IMR-90 (cell line): ENCODE data around the gene PLXNC1. TPM values are rescaled to one million over a fixed set of nuclear protein-coding genes. Genes with fewer than 3 reads are reported as not detected.
A peak's percentile ranks its signal among the peaks of the same experiment; 100 is the strongest.

Experiments used
- ATAC-seq: fragments of 200-7000 bp; cut with Tn5 transposase; 2 replicates; pipeline ENCODE4 v1.9.1; 2020; ENCODE audit warnings: low read depth, mild to moderate bottlenecking, moderate library complexity
- BruUV-seq: library from RNA; stranded (reverse); fragments of 400-500 nt; replicated peaks from 2 replicates; lab custom pipeline; 2021; lab: Mats Ljungman, UMichigan
- CTCF ChIA-PET: fragments of 300-600 bp; formaldehyde crosslinking; extraction: SDS; loops from one replicate; lab custom pipeline; 2021; ENCODE audit warnings: antibody characterized with exemption; lab: Yijun Ruan, JAX
- POLR2A ChIA-PET: fragments of 300-600 bp; sonication (Branson Sonifier 250); formaldehyde crosslinking; loops from one replicate; lab custom pipeline; 2022; ENCODE audit warnings: antibody characterized with exemption; ENCODE audit not compliant: unreplicated experiment; lab: Charles Lee
- DNase-seq: peaks from one replicate; pipeline ENCODE4 v3.0.0; 2013
- H2AFZ ChIP-seq: replicated peaks from 2 replicates; pipeline ENCODE3; 2013; ENCODE audit warnings: low read length, mild to moderate bottlenecking; ENCODE audit not compliant: poor library complexity
- H2AK5ac ChIP-seq: 2 replicates; pipeline ENCODE4 v1.6.1; 2013; ENCODE audit warnings: low read depth, low read length, inconsistent platforms
- H2AK9ac ChIP-seq: replicated peaks from 2 replicates; pipeline ENCODE3; 2013; ENCODE audit warnings: mild to moderate bottlenecking, low read depth, low read length, moderate library complexity; ENCODE audit not compliant: poor library complexity
- H2BK120ac ChIP-seq: 2 replicates; pipeline ENCODE4 v1.6.1; 2013; ENCODE audit warnings: low read depth, low read length, inconsistent platforms
- H2BK15ac ChIP-seq: 3 replicates; pipeline ENCODE4 v1.6.1; 2013; ENCODE audit warnings: low read depth, low read length, inconsistent platforms
- H2BK20ac ChIP-seq: 2 replicates; pipeline ENCODE4 v1.6.1; 2013; ENCODE audit warnings: low read depth, mild to moderate bottlenecking, inconsistent platforms, low read length, moderate library complexity
- H2BK5ac ChIP-seq: 2 replicates; pipeline ENCODE4 v1.6.1; 2013; ENCODE audit warnings: mild to moderate bottlenecking, low read depth, low read length, inconsistent platforms; ENCODE audit not compliant: poor library complexity, severe bottlenecking
- H3K14ac ChIP-seq: replicated peaks from 2 replicates; pipeline ENCODE4 v1.6.1; 2013; ENCODE audit warnings: low read depth, low read length, inconsistent platforms
- H3K18ac ChIP-seq: 2 replicates; pipeline ENCODE4 v1.6.1; 2013; ENCODE audit warnings: low read depth, low read length, control low read depth
- H3K23ac ChIP-seq: 2 replicates; pipeline ENCODE4 v1.6.1; 2013; ENCODE audit warnings: low read depth, low read length, inconsistent platforms
- H3K27ac ChIP-seq: 2 replicates; pipeline ENCODE4 v1.5.1; 2013; ENCODE audit warnings: mild to moderate bottlenecking, control low read depth, low read length; ENCODE audit not compliant: insufficient read depth
- H3K27me3 ChIP-seq: 2 replicates; pipeline ENCODE4 v1.6.1; 2013; ENCODE audit warnings: low read length; ENCODE audit not compliant: control insufficient read depth, insufficient read depth
- H3K36me3 ChIP-seq: 2 replicates; pipeline ENCODE4 v1.6.1; 2013; ENCODE audit warnings: low read length, mixed read lengths; ENCODE audit not compliant: control insufficient read depth, insufficient read depth
- H3K4ac ChIP-seq: 2 replicates; pipeline ENCODE4 v1.6.1; 2013; ENCODE audit warnings: low read depth, low read length, inconsistent platforms
- H3K4me1 ChIP-seq: 2 replicates; pipeline ENCODE4 v1.6.1; 2013; ENCODE audit warnings: low read length, mixed read lengths; ENCODE audit not compliant: control insufficient read depth, insufficient read depth
- H3K4me2 ChIP-seq: 2 replicates; pipeline ENCODE4 v1.6.1; 2013; ENCODE audit warnings: low read depth, mild to moderate bottlenecking, control low read depth, low read length, moderate library complexity
- H3K4me3 ChIP-seq: 2 replicates; pipeline ENCODE4 v1.5.1; 2013; ENCODE audit warnings: low read depth, mild to moderate bottlenecking, control low read depth, low read length, moderate library complexity; ENCODE audit not compliant: insufficient read depth
- H3K56ac ChIP-seq: 2 replicates; pipeline ENCODE4 v1.6.1; 2013; ENCODE audit warnings: low read length, inconsistent platforms; ENCODE audit not compliant: insufficient read depth; ENCODE audit errors: extremely low read depth
- H3K79me1 ChIP-seq, 2 experiments: 2 replicates each; pipeline ENCODE4 v1.6.1; 2013; ENCODE audit warnings: low read length in 2 of 2, inconsistent platforms in 1 of 2, low read depth in 1 of 2
- H3K9ac ChIP-seq: 2 replicates; pipeline ENCODE4 v1.6.1; 2013; ENCODE audit warnings: low read depth, low read length, control low read depth
- H3K9me1 ChIP-seq: 2 replicates; pipeline ENCODE4 v1.6.1; 2013; ENCODE audit warnings: low read length, inconsistent platforms; ENCODE audit not compliant: insufficient read depth
- H3K9me3 ChIP-seq: 2 replicates; pipeline ENCODE4 v1.6.1; 2013; ENCODE audit warnings: low read length; ENCODE audit not compliant: control insufficient read depth, insufficient read depth
- H4K20me1 ChIP-seq: 2 replicates; pipeline ENCODE4 v1.6.1; 2013; ENCODE audit warnings: low read length, inconsistent platforms; ENCODE audit not compliant: insufficient read depth
- H4K5ac ChIP-seq: 2 replicates; pipeline ENCODE4 v1.6.1; 2013; ENCODE audit warnings: mild to moderate bottlenecking, low read depth, low read length, control low read depth
- H4K8ac ChIP-seq, 2 experiments: 2 replicates each; pipeline ENCODE4 v1.6.1; 2013; ENCODE audit warnings: low read depth in 2 of 2, low read length in 2 of 2, control low read depth in 1 of 2, inconsistent platforms in 1 of 2
- H4K91ac ChIP-seq: 2 replicates; pipeline ENCODE4 v1.6.1; 2013; ENCODE audit warnings: low read depth, low read length, inconsistent platforms; ENCODE audit not compliant: insufficient read depth
- CEBPB ChIP-seq: IDR thresholded peaks from 2 replicates; pipeline ENCODE4 v1.6.1; 2012; ENCODE audit warnings: low read depth, low read length, improper control_type of control experiment
- NFE2L2 ChIP-seq: fragments of 150-350 bp; IDR thresholded peaks from 2 replicates; pipeline ENCODE4 v1.6.1; 2016; ENCODE audit warnings: low read depth, mild to moderate bottlenecking, low read length
- RAD21 ChIP-seq: IDR thresholded peaks from 2 replicates; pipeline ENCODE4 v1.6.1; 2012; ENCODE audit warnings: low read length, improper control_type of control experiment
- RCOR1 ChIP-seq: IDR thresholded peaks from 2 replicates; pipeline ENCODE4 v1.6.1; 2012; ENCODE audit warnings: mild to moderate bottlenecking, low read length, improper control_type of control experiment; ENCODE audit not compliant: insufficient replicate concordance
- whole genome bisulfite sequencing, 2 experiments: methylation state at CpG; one replicate each; pipeline versions ENCODE4 v1.1.5 to v1.1.7; 2013; ENCODE audit warnings: missing lambda C conversion rate in 2 of 2; ENCODE audit not compliant: insufficient read length in 1 of 2; ENCODE audit errors: extremely low coverage in 2 of 2; 5-methylcytosine and 5-hydroxymethylcytosine counted together
- dilution Hi-C: fragments of 300-500 bp; cut with HindIII; formaldehyde crosslinking; loops from one replicate; pipeline ENCODE4 v1.14.3; 2018; ENCODE audit warnings: low sequenced_read_pairs; ENCODE audit not compliant: unreplicated experiment
- in situ Hi-C: fragments of 300-500 bp; cut with MboI; formaldehyde crosslinking; loops from 3 replicates; pipeline ENCODE4 v1.14.3; 2019; ENCODE audit warnings: low sequenced_read_pairs, inconsistent platforms, mixed read lengths
- intact Hi-C: fragments of 100-400 bp; cut with micrococcal nuclease; formaldehyde crosslinking; loops from 2 replicates; pipeline ENCODE4 v1.10.0; 2022
- polyA plus RNA-seq, 3 experiments: library from polyadenylated mRNA; depleted of rRNA; stranded (reverse); fragments of >200 nt; gene quantifications; 2 replicates each; pipeline ENCODE4 v1.2.3, GENCODE V29; 2012; ENCODE audit warnings: low replicate concordance in 1 of 3
- total RNA-seq: library from RNA; depleted of rRNA; stranded (reverse); fragments of >200 nt; gene quantifications from 2 replicates; pipeline ENCODE4 v1.2.3, GENCODE V29; 2012
- TF ChIP-seq, protein P1 (sequence below): fragments of 150-350 bp; IDR thresholded peaks from 2 replicates; pipeline ENCODE4 v1.6.1; 2017; ENCODE audit warnings: mild to moderate bottlenecking, antibody characterized with exemption, low read length, low read depth

The PLXNC1 gene
- total and polyA plus RNA-seq, 2 of the 4 experiments (the other 2 are of a cell fraction): 1.0 to 1.6 TPM

GRCh38 chr12:94099191-94099590 lies 49.2 kb upstream of the PLXNC1 start (continued):
- TF ChIP-seq NFE2L2: no peak

DNA sequence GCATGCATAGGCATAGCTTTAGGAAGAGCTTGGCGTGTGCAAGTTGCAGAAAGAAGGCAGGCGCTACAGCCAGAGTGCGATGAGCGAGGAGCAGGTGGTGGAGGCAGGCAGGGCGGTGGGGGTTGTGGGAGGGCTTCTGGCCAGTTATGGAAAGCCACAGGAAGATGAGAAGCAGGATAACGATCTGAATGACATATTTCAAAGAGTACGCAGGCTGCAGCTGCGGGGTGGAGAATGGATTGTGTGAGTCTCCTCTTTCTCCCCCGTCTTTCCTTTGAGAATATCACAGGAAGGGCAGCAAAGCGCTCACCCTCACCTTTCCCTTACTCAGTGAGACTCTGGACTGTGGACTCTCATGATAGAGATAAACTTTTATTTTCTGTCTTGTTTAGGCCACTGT lies 48.7 kb upstream of the PLXNC1 start:
- Histone ChIP-seq H2AK9ac (peak overlapping the region; percentile 50), H3K36me3 (no peaks in the 10 kb centered on the region), H3K4me3 (no peak overlapping the region), H3K27me3 (no peaks in the 10 kb centered on the region), H3K18ac (no peak overlapping the region), H3K4me1 (peaks cover 10% of the 10 kb centered on the region), H2BK120ac (peak overlapping the region; percentile 94; the same call in 1 of the 2 replicates), H4K5ac (no peak overlapping the region), H3K9me1 (peaks cover 10% of the 10 kb centered on the region), H3K9ac (no peak overlapping the region), H4K8ac (peak overlapping the region; percentile 24 to 75; a peak in 2 of 4 replicates), H3K4me2 (no peak overlapping the region), H2BK5ac (no peak overlapping the region), H4K91ac (peak overlapping the region; percentile 75), H3K4ac (peak overlapping the region; percentile 78), H3K14ac (no peak overlapping the region; the same call in 1 of the 2 replicates), H3K56ac (no peak overlapping the region), H4K20me1 (no peaks in the 10 kb centered on the region), H3K27ac (no peak overlapping the region), H3K23ac (no peak overlapping the region), H2AK5ac (peak overlapping the region; percentile 68), H2BK20ac (peak overlapping the region; percentile 67; the same call in 1 of the 2 replicates), H3K79me1 (peaks cover 4 to 12% of the 10 kb centered on the region in 2 experiments; a peak in 3 of 4 replicates), H2BK15ac (peak overlapping the region; percentile 47; the same call in 2 of the 3 replicates), H2AFZ (peak overlapping the region; percentile 54), H3K9me3 (no peaks in the 10 kb centered on the region)
- intact Hi-C loops: loop anchor here (2.0 to 10.0 kb wide), 6 partner anchors 107 to 1115 kb away; partner anchors contain the start of gene CRADD
- dilution Hi-C loops: no loop called here
- ChIA-PET POLR2A (no interaction called here), CTCF (interaction anchor here (1.2 to 4.6 kb wide), 5 partner anchors 8 to 536 kb away, joined by 4 to 41 read pairs (median 5); no protein-coding TSS in a partner anchor)
- TF ChIP-seq RCOR1 (no peak), CEBPB (no peak), RAD21 (no peak)
- TF ChIP-seq, protein P1, sequence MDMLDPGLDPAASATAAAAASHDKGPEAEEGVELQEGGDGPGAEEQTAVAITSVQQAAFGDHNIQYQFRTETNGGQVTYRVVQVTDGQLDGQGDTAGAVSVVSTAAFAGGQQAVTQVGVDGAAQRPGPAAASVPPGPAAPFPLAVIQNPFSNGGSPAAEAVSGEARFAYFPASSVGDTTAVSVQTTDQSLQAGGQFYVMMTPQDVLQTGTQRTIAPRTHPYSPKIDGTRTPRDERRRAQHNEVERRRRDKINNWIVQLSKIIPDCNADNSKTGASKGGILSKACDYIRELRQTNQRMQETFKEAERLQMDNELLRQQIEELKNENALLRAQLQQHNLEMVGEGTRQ: no peak
- WGBS, 2 experiments: no CpG with 5 or more reads among the region's 10 CpGs
- ATAC-seq (no peak), DNase-seq (peak; percentile 81)
- BruUV-seq: no TSS peak
- in situ Hi-C loops: loop anchor here (5.0 to 25.0 kb wide), 4 partner anchors 332 to 1112 kb away; no protein-coding TSS in a partner anchor
